NT2/D1 (cell line): ENCODE data around the gene ZCCHC14.

ENCODE experiments used
- SUZ12 ChIP-seq: IDR thresholded peaks from 2 replicates; pipeline ENCODE4 v1.6.1; 2011; ENCODE audit not compliant: insufficient read length, insufficient read depth; ENCODE audit errors: extremely low read depth
- ZNF274 ChIP-seq: IDR thresholded peaks from 2 replicates; pipeline ENCODE4 v1.6.1; 2011; ENCODE audit warnings: mild to moderate bottlenecking, low read depth, low read length

DNA sequence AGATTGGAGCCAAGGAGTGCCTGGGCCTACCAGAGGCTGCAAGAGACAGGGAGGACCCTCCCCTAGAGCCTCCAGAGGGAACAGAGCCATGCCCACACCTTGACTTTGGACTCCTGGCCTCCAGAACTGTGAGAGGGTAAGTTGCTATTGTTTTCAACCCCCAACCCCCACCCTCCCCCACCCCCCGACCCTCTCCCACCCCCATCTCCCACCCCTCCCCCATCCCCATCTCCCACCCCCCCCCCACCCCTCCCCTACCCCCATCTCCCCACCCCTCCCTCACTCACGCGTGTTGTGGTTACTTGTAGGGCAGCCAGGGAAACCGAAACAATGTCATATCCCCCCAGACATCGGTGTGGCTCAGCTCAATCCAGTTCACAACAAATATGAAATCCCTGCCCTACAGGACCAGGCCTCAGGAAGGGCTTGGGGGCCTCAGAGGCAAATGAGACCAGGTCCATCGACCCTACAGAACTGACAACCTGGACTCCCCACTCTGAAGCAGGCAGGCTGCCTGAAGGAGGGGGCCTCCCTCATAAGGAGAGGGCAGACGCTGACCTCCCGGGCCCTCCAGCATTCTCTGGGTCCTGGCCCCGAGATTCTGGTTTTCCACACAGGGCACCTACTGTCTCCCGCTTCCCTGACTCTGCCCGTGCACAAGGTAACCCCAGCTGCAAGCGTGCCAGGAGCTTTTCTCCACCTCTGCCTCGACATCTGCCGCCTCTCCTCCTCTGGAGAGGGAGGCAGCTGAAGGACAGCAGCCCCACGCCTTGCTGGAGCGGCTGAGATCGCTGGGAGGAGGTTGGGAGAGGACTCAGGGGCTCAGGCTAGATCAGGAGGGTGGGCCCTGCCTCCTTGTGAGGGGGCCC, 3.0 kb upstream of the ZCCHC14 start:
- TF ChIP-seq SUZ12, result no peak
- TF ChIP-seq ZNF274, result no peak
